ENCODE results near the gene LRRK1.

Gene LRRK1

GRCh38 chr15:101000271-101000681 lies 81.1 kb downstream of the LRRK1 start:
- H3K36me3 ChIP-seq (ENCODE audit: control insufficient read depth, insufficient read depth, low read length), result no peaks in the 10 kb centered on the region
- H3K4me3 ChIP-seq (ENCODE audit: low read length), result no peak overlapping the region
- H3K9ac ChIP-seq (ENCODE audit: low read length), result no peak overlapping the region
- H3K9me3 ChIP-seq (ENCODE audit: control insufficient read depth, low read length), result no peaks in the 10 kb centered on the region
- no peaks in the 10 kb centered on the region for H3K27me3 ChIP-seq (ENCODE audit: control insufficient read depth, insufficient read depth, low read length)
- H3K4me1 ChIP-seq (ENCODE audit: control insufficient read depth, insufficient read depth, low read length), result peaks cover 5% of the 10 kb centered on the region

- Histone ChIP-seq H3K9ac (ENCODE audit: low read length) (no peak overlapping the region), H3K9me3 (ENCODE audit: control insufficient read depth, low read length) (no peaks in the 10 kb centered on the region), H3K4me1 (ENCODE audit: control insufficient read depth, insufficient read depth, low read length) (no peaks in the 10 kb centered on the region), H3K27me3 (ENCODE audit: control insufficient read depth, insufficient read depth, low read length) (no peaks in the 10 kb centered on the region), H3K4me3 (ENCODE audit: low read length) (no peak overlapping the region), H3K36me3 (ENCODE audit: control insufficient read depth, insufficient read depth, low read length) (no peaks in the 10 kb centered on the region)
These were observed 81.9 kb downstream of the LRRK1 start for GRCh38 chr15:101001056-101001455.

- H3K9me3 ChIP-seq (ENCODE audit: control insufficient read depth, low read length), result no peaks in the 10 kb centered on the region
- no peaks in the 10 kb centered on the region for H3K27me3 ChIP-seq (ENCODE audit: control insufficient read depth, insufficient read depth, low read length)
- H3K4me1 ChIP-seq (ENCODE audit: control insufficient read depth, insufficient read depth, low read length), result peaks cover under 1% of the 10 kb centered on the region
- no peak overlapping the region for H3K4me3 ChIP-seq (ENCODE audit: low read length)
- H3K36me3 ChIP-seq (ENCODE audit: control insufficient read depth, insufficient read depth, low read length), result no peaks in the 10 kb centered on the region
- no peak overlapping the region for H3K9ac ChIP-seq (ENCODE audit: low read length)
These were observed 82.6 kb downstream of the LRRK1 start for GRCh38 chr15:101001796-101002195.

GRCh38 chr15:101003081-101003480 lies 83.9 kb downstream of the LRRK1 start:
- H3K4me1 ChIP-seq (ENCODE audit: control insufficient read depth, insufficient read depth, low read length), result peaks cover 12% of the 10 kb centered on the region
- H3K36me3 ChIP-seq (ENCODE audit: control insufficient read depth, insufficient read depth, low read length), result no peaks in the 10 kb centered on the region

GRCh38 chr15:101003706-101004105 lies 84.5 kb downstream of the LRRK1 start:
- H3K9me3 ChIP-seq (ENCODE audit: control insufficient read depth, low read length), result no peaks in the 10 kb centered on the region
- no peak overlapping the region for H3K4me3 ChIP-seq (ENCODE audit: low read length)
- H3K9ac ChIP-seq (ENCODE audit: low read length), result no peak overlapping the region
- H3K27me3 ChIP-seq (ENCODE audit: control insufficient read depth, insufficient read depth, low read length), result no peaks in the 10 kb centered on the region
- no peaks in the 10 kb centered on the region for H3K36me3 ChIP-seq (ENCODE audit: control insufficient read depth, insufficient read depth, low read length)
- peaks cover 12% of the 10 kb centered on the region for H3K4me1 ChIP-seq (ENCODE audit: control insufficient read depth, insufficient read depth, low read length)

More at GRCh38 chr15:101003081-101003480, 83.9 kb downstream of the LRRK1 start:
- no peaks in the 10 kb centered on the region for H3K27me3 ChIP-seq (ENCODE audit: control insufficient read depth, insufficient read depth, low read length)
- H3K4me3 ChIP-seq (ENCODE audit: low read length), result no peak overlapping the region
- no peaks in the 10 kb centered on the region for H3K9me3 ChIP-seq (ENCODE audit: control insufficient read depth, low read length)
- no peak overlapping the region for H3K9ac ChIP-seq (ENCODE audit: low read length)

GRCh38 chr15:101004500-101004899 lies 85.3 kb downstream of the LRRK1 start:
- Histone ChIP-seq H3K4me1 (ENCODE audit: control insufficient read depth, insufficient read depth, low read length) (peaks cover 12% of the 10 kb centered on the region), H3K27me3 (ENCODE audit: control insufficient read depth, insufficient read depth, low read length) (no peaks in the 10 kb centered on the region), H3K9me3 (ENCODE audit: control insufficient read depth, low read length) (no peaks in the 10 kb centered on the region), H3K9ac (ENCODE audit: low read length) (no peak overlapping the region), H3K36me3 (ENCODE audit: control insufficient read depth, insufficient read depth, low read length) (no peaks in the 10 kb centered on the region), H3K4me3 (ENCODE audit: low read length) (no peak overlapping the region)

GRCh38 chr15:101004986-101005747 lies 86.0 kb downstream of the LRRK1 start:
- Histone ChIP-seq H3K27me3 (ENCODE audit: control insufficient read depth, insufficient read depth, low read length) (no peaks in the 10 kb centered on the region), H3K4me3 (ENCODE audit: low read length) (no peak overlapping the region), H3K36me3 (ENCODE audit: control insufficient read depth, insufficient read depth, low read length) (no peaks in the 10 kb centered on the region), H3K9me3 (ENCODE audit: control insufficient read depth, low read length) (no peaks in the 10 kb centered on the region), H3K4me1 (ENCODE audit: control insufficient read depth, insufficient read depth, low read length) (peaks cover 12% of the 10 kb centered on the region), H3K9ac (ENCODE audit: low read length) (no peak overlapping the region)

- Histone ChIP-seq H3K4me1 (ENCODE audit: control insufficient read depth, insufficient read depth, low read length) (peaks cover 12% of the 10 kb centered on the region), H3K36me3 (ENCODE audit: control insufficient read depth, insufficient read depth, low read length) (no peaks in the 10 kb centered on the region), H3K4me3 (ENCODE audit: low read length) (peak overlapping the region; percentile 16), H3K9me3 (ENCODE audit: control insufficient read depth, low read length) (no peaks in the 10 kb centered on the region), H3K9ac (ENCODE audit: low read length) (peak overlapping the region; percentile 3), H3K27me3 (ENCODE audit: control insufficient read depth, insufficient read depth, low read length) (no peaks in the 10 kb centered on the region)
These were observed 88.0 kb downstream of the LRRK1 start for GRCh38 chr15:101006931-101007691.

- Histone ChIP-seq H3K36me3 (ENCODE audit: control insufficient read depth, insufficient read depth, low read length) (no peaks in the 10 kb centered on the region), H3K9ac (ENCODE audit: low read length) (peak overlapping the region; percentile 54), H3K4me3 (ENCODE audit: low read length) (peak overlapping the region; percentile 58)
These were observed 89.3 kb downstream of the LRRK1 start for GRCh38 chr15:101008158-101009139.

GRCh38 chr15:101009176-101009575 lies 90.0 kb downstream of the LRRK1 start:
- Histone ChIP-seq H3K4me3 (ENCODE audit: low read length) (no peak overlapping the region), H3K9me3 (ENCODE audit: control insufficient read depth, low read length) (no peaks in the 10 kb centered on the region), H3K36me3 (ENCODE audit: control insufficient read depth, insufficient read depth, low read length) (no peaks in the 10 kb centered on the region)

More at GRCh38 chr15:101008158-101009139, 89.3 kb downstream of the LRRK1 start:
- H3K4me1 ChIP-seq (ENCODE audit: control insufficient read depth, insufficient read depth, low read length), result peaks cover 12% of the 10 kb centered on the region
- H3K27me3 ChIP-seq (ENCODE audit: control insufficient read depth, insufficient read depth, low read length), result no peaks in the 10 kb centered on the region
- H3K9me3 ChIP-seq (ENCODE audit: control insufficient read depth, low read length), result no peaks in the 10 kb centered on the region

GRCh38 chr15:101010781-101011180 lies 91.6 kb downstream of the LRRK1 start:
- no peaks in the 10 kb centered on the region for H3K9me3 ChIP-seq (ENCODE audit: control insufficient read depth, low read length)

More at GRCh38 chr15:101009176-101009575, 90.0 kb downstream of the LRRK1 start:
- peaks cover 12% of the 10 kb centered on the region for H3K4me1 ChIP-seq (ENCODE audit: control insufficient read depth, insufficient read depth, low read length)
- no peaks in the 10 kb centered on the region for H3K27me3 ChIP-seq (ENCODE audit: control insufficient read depth, insufficient read depth, low read length)
- H3K9ac ChIP-seq (ENCODE audit: low read length), result peak overlapping the region; percentile 54

More at GRCh38 chr15:101010781-101011180, 91.6 kb downstream of the LRRK1 start:
- H3K4me1 ChIP-seq (ENCODE audit: control insufficient read depth, insufficient read depth, low read length), result peaks cover 12% of the 10 kb centered on the region
- H3K27me3 ChIP-seq (ENCODE audit: control insufficient read depth, insufficient read depth, low read length), result no peaks in the 10 kb centered on the region
- H3K4me3 ChIP-seq (ENCODE audit: low read length), result no peak overlapping the region
- no peaks in the 10 kb centered on the region for H3K36me3 ChIP-seq (ENCODE audit: control insufficient read depth, insufficient read depth, low read length)
- H3K9ac ChIP-seq (ENCODE audit: low read length), result no peak overlapping the region
